ENCODE results near the gene GLIS2.

GLIS2 gene

DNA sequence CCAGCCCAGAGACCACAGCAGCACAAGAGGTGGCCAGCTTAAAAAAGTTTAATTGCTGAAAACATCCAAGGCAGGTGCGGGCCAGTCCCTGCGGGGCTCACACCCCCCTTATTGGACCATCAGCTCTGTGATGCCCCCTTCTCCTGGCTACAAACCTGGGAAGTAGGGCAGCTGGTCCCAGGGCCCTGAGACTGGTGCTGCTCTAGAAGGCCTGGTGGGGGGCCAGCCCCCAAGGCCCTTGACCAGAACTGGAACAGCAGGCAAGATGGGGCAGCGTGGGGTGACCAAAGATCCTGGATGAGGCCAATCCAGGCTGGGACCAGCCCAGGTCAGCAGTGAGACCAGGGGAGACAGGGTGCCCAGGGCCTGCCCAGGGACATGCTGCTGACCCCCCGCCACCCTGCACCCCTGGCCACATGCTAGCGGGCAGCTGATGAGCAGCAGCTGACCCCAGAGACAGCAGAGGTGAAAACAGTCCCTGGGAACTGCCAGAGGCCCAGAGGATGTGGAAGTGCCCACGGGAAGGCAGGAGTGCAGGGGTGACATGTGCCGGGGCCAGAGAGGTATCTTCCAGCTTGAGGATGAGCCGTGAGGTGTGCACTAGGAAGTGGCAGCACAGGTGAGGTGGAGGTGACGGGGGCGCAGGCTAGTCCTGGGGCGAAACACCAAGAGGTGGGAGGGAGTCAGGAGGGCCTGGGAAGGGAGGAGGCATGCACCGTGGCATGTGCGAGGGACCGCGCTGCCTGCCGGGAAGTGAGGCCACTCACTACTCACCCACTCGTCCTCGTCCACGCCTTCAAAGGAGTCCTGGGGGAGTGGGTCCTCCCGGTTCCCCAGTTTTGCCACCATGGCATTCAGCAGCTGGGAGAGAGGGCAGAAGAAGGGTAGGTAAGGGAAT, 38.9 kb downstream of the GLIS2 start:
- FAIRE-seq: no peak

- no peak for FAIRE-seq
Measured at GRCh38 chr16:4356820-4357219, 41.0 kb downstream of the GLIS2 start.

DNA sequence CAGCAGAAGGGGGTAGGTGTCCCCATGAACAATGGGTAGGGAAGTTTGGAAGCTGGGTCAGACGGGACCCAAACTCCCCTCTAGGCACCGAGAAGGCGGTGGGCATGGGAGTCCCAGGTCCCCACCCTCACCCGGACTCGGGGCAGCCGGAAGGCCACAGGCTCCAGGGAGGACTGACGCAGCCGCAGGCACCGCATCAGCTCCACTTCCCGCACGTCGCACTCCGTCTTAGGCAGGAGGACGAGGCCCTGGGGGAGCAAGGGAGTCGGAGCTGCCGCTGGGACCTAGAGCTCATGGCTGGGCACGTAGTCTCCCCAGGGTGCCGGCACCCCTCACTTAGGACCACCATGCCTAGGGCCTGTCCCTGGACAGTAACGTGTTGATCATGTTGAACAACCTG, 42.4 kb downstream of the GLIS2 start:
- no peak for FAIRE-seq

DNA sequence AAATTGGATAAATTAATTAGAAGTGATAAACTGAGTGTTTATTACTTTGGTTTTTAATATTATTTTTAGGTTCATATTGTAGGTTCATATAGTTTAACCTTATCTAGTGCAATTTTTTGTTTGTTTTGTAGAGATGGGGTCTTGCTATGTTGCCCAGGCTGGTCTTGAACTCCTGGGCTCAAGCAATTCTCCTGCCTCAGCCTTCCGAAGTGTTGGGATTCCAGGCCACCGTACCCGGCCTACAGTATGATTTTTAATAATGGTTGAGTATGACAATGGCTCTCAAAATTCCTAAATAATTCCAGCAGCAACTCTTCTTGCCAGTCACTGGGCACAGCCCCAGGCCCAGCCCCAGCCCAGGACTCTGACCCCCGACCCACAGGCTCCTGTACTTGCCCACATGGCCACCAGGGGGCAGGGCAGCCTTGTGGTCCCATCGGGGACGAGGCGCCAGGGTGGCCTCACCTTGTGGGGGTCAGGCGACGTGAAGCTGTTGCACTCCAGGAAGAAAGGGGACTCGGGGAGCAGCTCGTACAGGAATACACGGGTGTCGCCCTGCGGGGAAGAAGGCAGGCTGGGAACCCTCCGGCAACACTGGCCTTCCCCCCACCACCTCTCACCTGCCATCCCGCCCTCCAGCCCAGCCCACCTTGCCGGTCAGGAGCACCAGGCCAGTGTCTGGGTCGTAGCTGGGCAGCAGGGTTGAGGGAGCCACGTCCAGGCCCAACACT, 43.1 kb downstream of the GLIS2 start:
- FAIRE-seq: no peak

GRCh38 chr16:4359914-4360313, 44.0 kb downstream of the GLIS2 start:
- no peak for FAIRE-seq

DNA sequence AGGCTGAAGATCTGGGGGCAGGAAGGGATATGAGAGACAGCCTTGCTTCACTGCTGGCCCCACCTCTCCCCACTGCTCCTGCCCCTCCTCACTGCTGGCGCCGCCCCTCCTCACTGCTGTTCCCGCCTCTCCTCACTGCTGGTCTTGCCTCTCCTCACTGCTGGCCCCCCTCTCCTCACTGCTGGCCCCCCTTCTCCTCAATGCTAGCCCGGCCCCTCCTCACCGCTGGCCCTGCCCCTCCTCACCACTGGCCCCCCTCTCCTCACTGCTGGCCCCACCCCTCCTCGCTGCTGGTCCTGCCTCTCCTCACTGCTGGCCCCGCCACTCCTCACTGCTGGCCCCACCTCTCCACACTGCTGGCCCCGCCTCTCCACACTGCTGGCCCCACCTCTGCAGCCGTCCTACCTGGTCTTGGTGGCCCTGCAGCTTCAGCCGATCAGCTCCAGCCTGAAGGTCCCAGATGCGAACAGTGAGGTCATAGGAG, 44.7 kb downstream of the GLIS2 start:
- FAIRE-seq: no peak

DNA sequence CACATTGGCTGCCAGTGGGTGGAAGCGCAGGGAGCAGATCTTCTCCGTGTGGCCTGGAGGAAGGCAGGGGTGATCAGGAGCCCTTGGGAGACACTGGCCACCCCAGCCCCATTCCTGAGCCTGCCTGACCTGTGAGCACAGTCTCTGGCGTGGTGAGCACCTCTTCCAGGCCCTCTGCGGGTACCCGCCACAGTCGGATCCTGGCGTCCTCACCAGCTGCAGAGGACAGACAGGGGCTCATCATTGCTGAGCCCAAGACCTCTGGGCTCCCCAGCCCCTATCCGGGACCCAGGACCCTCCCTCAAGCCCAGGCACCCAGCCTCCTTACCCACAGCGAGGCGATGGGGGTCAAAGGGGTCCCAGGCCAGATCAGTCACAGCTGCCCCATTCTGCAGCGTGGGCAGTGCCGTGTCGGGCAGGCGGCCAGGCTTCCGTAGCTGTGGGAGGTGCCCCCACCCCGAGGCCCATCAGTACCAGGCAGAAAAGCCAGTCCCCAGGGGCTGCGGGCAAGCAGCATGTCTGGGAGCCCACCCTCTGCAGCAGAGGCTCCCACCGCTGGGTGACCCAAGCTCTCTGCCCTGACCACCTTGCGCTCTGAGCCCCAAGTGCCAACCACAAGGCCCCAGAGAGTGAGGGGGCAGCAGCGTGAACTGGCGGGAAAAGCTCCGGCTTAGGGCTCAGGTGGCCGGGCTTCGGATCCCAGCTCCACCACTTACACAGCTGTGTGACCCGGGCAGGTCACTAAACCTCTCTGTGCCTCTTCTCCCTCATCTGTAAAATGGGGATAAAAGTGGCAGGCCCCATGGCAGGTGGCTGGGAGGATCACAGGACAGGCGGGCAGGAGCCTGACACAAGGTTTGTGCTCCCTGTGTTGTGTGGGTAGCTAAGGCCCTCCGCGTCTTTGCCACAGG, 45.4 kb downstream of the GLIS2 start:
- FAIRE-seq: no peak

DNA sequence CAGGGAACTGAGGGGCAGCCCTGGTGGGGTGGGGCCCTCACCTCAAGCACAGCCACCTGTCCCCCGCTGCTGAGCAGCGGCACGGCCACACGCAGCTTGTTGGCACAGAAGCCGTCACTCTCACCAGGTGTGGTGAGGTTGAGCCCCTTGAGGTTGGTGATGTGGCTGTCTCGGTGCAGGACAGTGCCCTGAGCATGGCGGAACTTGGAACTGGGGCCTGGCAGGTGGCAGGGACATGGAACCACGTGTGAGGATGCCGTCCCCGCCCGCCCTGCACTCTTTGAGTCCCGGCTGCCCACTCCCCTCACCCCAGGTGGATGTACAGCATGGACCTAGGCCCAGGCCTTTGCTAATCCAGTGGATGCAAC, 46.1 kb downstream of the GLIS2 start:
- no peak for FAIRE-seq

DNA sequence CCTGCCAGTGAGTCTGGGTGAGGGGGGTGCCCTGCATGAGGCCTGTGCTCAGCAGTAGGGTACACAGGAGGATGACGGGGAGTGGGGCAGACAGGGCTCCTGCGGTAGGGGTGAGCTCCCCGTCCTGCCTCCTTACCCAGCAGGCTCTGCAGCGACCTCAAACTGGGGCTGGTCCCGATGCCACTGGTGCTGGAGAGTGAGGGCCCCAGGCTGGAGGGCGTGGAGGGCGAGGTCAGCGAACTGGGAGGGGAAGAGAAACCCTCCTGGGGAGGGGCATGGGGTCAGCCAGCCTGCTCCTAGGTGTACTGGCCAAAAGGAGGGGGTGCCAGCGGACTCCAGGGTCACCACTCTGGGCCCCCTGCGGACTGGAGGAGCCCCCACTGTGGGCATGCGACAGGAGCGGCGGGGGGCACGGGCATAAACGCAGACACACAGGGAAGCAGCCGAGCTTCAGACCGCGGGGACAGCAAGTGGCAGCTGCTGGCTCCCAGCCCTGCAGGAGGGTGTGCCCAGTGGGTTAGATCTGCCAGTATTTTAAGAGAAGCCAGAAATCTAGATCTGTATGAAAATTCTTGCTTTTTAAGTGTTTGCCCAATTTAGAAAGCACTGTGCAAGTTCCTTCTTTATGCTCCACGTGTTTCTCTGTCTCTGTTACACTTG, 46.7 kb downstream of the GLIS2 start:
- no peak for FAIRE-seq

DNA sequence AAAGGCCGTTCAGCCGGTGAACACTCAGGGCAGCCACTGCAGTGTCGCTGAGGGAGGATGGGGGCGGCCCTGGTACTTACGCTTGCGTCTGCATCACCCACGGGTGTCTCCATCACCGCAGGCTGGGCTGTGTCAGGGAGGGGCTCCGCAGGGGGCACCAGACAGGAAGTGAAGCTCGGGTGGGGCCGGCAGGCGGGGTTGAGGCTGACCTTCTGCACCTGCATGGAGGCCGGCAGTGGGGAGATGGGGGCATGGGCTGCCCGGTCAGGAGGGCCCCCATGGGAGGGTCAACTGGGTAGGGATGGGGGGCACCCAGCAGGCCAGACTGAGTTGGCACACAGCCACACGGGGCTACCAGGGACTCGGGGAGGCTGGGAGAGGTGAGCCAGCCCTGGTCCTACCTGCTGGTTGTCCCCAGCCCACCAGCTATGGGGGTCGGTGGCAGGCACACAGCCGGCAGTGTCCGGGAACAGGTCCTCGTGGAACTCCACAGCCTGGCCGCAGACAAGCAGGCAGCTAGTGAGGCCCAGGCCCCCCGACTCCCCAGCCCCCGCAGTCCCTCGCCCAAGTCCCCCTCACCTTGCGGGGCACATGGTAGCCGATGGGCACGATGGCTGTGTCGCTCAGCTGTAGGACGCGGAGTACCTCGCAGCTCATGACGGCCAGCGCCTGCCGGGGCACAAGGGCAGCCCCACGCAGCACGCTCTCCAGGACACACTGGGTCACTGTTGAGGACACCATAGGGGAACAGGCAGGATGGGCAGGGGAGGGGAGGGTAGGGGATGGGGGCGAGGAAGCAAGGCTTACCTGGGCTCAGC, 48.5 kb downstream of the GLIS2 start:
- FAIRE-seq: no peak

- FAIRE-seq: no peak
Measured at GRCh38 chr16:4365014-4365406, 49.1 kb downstream of the GLIS2 start.

- no peak for FAIRE-seq
Measured at GRCh38 chr16:4365615-4366014, 49.7 kb downstream of the GLIS2 start.

DNA sequence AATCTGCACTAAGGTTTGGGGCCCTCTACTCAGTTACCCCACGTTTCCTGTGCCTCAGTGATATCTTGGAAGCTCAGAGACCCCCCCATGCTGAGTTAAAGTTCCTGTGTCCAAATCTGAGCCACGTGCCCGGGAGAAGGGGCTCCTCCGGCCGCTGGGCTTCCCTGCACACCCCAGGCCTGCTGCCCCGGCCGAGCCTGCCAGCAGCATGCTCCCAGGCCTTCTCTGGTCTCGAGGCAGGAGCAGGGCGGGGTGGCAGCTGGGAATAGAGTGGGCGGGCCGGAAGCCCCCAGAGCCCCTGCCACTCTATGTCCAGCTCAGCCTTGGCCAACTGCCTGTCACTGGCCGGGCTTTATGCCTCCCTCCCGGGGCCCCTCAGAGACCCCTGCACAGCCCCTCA, 50.1 kb downstream of the GLIS2 start:
- no peak for FAIRE-seq

DNA sequence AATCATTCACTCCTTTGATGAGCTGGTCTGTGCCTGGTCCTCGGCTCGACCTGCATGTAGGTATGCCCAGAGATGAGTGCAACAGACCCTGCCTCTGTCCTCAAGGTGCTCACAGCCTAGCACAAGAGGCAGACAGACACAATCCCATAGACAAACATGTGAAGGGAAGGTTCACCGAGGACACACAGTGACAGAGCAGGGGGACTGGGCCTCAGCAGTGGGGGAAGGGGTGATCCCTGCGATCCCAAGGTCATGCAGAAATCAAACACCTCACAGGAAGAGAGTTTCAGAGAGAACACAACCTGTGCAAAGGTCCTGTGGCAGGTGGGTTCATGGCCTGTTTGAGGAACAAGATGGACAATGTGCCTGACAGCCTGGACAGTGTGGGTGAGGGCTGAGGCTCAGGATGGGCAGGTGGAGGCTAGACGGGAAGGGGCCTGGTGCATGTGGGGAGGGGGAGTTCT, 51.6 kb downstream of the GLIS2 start:
- no peak for FAIRE-seq

DNA sequence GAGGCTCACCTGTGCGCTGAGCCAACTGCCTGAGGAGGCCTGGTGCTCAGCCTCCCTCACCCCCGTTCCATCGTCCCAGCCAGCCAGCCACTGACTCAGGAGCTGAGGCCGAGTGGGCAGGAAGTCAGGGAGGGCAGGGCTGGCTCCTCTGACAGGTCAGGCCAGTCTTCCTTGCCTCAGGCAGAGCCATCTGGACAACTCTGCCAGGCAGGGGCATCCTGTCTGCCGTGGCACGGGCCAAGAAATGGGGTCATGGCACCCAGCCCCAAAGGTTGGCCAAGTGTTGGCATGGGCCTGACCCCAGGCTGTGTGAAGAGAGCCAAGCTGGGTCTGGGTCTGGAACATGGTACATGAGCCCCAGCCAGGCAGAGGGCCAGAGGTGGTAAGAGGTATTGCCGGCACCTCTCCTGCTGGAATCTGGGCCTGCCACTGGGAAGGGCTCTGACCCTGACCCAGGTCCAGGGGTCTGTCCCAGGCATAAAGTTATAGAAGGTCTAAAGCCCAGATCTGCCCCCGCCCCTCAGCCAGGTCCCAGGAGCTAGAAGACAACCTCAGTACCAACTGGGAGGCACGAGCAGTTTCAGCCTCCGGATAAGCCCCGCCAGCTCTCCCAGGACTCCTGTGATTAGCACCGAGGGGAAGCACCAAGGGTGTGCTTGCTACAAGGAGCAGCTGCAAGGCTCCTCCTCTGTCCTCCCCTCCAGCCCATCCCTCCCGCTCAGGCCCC, 53.3 kb downstream of the GLIS2 start:
- FAIRE-seq: no peak

DNA sequence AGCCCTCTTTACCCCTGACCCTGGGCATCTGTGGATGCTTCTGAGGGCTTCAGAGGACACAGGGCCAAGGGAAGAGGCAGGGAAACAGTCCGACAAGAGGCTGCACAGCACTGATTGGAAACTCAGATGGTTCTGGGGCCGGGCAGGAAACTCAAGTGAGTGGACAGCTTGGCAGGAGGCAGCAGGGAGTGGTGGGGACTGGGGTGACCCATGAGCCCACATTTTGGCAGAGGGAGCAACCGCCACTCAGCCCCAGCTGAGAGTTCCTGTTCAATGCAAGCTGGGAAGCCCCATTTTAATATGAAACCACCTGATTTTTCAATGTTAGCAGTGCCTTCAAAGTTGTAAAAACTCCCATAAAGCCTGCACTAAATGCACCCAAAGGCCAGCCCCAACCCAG, 54.3 kb downstream of the GLIS2 start:
- FAIRE-seq: no peak

GRCh38 chr16:4370570-4371356, 54.9 kb downstream of the GLIS2 start:
- FAIRE-seq: no peak

GRCh38 chr16:4371357-4372000, 55.6 kb downstream of the GLIS2 start, which contains the start of gene VASN:
Gene VASN, plus strand, starts transcription at chr16:4371848. Its CDS starts 9,030 bp downstream, at chr16:4380878.
- FAIRE-seq: no peak

GRCh38 chr16:4372001-4372577, 56.2 kb downstream of the GLIS2 start:
- no peak for FAIRE-seq

Data from TTC549 (cell line).